GM19468 (cell line): ENCODE results near the gene LRRC18.

Experiments used
- ATAC-seq: cut with Tn5 transposase; IDR thresholded peaks from one replicate; pipeline ENCODE4 v1.9.1; 2021; ENCODE audit warnings: mild to moderate bottlenecking, moderate library complexity, moderate number of reproducible peaks; ENCODE audit not compliant: unreplicated experiment; ENCODE audit errors: extremely low read depth

Gene LRRC18

DNA sequence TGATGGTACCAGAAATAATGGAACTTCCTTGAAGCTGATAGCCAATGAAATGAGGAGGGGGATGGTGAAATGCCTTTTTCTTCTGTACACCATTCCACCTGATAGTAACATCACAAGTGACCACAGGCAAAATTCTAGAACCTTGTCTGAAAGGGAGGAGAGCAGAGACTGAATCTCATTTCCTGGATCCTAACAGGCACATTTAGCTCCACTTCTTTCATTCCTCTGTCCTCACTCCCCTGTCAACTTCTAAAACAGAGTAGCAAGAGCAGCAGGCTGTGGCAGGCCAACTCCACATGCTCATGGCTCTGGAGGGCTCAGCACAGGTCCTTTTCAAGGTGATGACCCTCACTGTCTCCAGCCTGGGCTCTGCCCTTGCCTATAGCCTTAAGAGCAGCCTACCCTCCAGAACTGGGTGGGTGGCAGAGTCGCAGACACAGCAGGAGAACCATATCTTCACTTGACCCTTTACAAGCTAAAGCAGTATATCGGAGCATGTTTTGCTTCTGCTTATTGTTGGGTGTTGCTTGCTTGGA, at the start of gene LRRC18:
Gene LRRC18 (minus strand): TSS at position 51 of the 536 bp plus-strand sequence. CDS start 25,685 bp downstream, outside the sequence.
- ATAC-seq, result no peak

DNA sequence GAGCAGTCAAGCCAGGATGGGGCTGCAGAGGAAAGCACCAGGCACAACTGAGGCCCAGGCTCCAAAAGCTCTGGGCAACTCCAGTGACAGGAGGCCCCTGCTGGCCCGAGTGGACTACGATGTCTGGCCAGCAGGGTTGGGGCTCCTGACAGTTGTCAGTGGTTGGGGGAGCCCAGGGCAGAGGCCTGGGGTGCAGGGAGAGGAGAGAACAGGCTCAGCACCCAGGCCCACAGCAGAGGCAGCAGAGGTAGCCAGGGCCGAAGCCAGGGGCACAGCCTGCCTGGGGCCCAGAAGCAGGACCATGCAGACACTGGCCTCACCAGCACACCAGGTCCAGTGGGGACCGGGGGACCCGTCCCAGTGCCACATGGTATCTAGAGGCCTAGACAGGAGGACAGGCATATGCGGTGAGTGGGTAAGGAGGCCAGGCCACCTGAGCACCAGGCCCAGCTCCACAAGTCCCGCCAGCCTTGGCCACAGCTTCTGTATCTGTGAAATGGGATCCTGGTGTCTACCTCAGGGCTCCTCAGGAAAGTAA, 46.0 kb upstream of the LRRC18 start:
- ATAC-seq, result no peak

DNA sequence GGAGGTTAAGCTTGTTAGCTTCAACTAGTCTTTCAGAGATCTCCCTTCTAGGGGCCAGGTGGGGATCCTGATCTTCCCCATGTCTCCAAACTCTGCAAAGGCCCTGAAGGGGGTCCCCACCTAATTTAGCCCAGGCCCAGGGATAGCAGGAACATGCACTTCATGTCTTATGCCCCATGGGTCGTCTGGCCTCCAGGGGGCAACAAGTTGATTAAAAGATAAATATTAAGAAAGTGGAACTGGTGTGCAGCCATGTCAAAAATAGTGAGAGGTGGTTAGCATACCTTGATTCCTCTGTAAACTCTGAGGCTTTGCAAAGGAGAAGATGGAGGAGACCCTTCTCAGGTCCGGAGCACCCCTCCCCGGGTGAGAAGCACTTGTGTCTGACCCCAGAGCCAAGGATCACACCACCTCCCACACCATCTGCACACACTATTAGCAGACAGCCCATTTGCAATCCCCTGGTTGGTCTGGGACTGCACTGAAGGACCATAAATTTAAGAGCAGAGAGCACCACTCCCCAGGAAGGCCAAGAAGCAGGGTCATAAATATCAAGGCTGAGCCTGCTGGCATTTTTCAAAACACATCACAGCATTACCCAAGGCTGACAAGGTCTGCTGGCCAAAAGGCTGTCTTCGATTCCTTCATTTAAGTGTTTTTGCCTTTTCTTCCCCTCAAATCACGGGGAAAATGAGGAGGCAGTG, 44.2 kb upstream of the LRRC18 start:
- ATAC-seq, result no peak

- no peak for ATAC-seq
Measured at GRCh38 chr10:48982584-48982983, 42.9 kb upstream of the LRRC18 start.

GRCh38 chr10:48981310-48981907, 41.8 kb upstream of the LRRC18 start:
- ATAC-seq, result no peak

DNA sequence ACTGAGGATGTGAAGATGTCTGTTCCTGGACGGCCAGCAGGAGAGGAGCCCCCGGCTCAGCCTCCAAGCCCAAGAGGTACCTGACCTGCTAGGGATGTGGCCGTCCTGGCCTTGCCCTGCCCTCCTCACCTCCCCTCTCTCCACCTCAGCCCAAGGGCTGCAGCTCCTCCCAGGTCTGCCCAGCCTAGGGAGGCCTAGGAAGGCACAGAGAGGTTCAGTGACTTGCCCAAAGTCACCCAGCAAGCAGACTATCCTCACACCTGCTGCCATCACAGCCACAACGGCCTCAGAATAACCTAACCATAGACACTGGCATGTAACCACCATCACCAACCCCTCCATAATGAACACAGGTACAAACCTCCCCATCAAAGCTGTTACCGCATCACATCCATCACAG, 38.7 kb upstream of the LRRC18 start:
- no peak for ATAC-seq

- no peak for ATAC-seq
Measured at GRCh38 chr10:48976196-48976595, 36.6 kb upstream of the LRRC18 start.

DNA sequence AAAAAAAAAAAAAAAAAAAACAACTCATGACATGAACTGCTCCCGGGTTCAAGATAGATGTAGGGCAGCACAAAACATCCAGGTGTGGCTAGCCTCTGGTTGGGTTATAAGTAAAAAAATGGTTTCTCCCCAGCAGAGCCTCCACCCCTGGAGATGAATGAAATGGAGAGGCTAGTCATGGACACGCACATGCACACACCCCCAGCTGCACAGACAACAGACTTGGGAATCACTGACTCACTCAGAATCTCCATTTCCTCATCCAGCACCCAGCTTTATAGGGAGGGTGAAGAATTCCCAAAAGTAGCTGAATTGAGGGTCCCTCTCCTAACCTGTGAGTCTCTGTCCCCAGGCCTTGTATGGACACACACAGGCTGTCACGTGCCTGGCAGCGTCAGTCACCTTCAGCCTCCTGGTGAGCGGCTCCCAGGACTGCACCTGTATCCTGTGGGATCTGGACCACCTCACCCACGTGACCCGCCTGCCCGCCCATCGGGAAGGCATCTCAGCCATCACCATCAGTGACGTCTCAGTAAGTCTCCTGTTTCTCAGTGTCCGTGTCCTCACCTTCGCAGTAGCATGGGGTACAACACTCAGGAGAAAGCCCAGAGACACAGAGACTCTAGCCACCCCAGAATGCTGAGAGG, 35.0 kb upstream of the LRRC18 start:
- ATAC-seq, result no peak

DNA sequence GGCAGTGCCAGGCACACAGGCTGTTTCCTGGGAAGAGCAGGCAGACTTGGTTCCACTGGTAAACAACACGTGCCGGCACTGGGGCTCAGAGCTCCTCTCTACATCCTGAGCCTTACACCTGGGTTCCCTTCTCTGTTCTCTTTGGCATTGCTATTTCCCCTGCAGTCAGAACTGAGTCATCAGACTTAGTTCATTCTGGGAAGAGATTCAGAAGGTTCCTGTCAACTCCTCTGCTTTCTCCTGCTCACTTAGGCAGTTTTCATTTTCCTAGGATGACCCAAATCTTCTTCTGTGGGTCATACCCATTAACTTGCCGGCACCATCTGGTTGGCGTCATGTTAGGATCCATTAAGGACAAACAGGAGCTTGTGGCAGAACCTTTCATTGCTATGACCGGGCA, 33.4 kb upstream of the LRRC18 start:
- no peak for ATAC-seq

DNA sequence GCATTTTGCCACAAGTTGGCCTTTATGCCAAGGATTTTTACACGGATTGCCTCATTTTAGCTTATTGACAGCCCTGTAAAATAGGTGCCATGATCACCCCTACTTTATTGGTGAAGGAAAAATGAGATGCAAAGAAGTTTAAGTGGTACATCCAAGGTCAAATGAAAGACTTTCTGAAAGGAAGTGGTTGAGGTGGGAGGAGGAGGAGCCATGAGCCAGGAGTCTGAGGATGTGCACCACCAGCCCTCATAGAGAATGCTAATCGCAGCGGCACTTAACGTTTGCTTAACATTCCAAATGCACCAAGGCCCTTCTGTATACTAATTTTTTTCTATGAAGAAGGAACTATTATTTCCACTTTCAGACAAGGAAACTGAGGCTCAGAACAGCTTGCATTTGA, 31.0 kb upstream of the LRRC18 start:
- ATAC-seq, result no peak

DNA sequence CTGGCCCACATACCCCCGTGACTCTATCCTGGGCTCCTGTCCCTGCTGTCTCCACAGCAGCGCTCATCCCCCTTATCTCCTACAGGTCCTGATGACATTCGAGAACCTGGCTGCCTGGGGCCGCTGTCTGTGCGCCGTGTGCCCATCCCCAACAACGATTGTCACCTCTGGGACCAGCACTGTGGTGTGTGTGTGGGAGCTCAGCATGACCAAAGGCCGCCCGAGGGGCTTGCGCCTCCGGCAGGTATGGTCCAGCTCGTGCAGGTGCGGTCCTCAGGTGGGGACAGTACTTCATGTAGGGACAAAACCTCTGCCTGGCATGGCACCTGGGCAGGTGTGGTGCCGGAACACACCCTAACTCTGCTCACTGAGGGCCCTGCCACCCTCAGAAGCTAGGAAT, 30.4 kb upstream of the LRRC18 start:
- ATAC-seq, result no peak

- no peak for ATAC-seq
Measured at GRCh38 chr10:48968036-48968435, 28.4 kb upstream of the LRRC18 start.

DNA sequence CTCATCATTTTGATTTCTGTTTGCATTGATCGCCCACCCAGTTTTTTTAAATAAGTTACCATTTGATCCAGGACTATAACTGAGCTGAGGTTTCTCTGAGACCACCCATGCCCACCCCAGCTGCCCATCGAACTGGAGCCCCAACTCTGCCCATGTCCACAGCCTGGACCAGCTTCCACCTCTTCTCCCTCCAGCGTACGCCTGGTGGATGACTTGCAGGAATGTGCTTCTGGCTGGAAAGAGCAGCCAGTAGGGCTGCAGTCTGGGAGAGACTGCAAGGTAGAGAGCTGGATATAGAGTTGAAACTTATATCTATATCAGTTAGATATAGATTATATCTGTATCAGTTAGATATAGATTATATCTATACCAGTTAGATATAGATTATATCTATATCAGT, 25.8 kb upstream of the LRRC18 start:
- no peak for ATAC-seq

DNA sequence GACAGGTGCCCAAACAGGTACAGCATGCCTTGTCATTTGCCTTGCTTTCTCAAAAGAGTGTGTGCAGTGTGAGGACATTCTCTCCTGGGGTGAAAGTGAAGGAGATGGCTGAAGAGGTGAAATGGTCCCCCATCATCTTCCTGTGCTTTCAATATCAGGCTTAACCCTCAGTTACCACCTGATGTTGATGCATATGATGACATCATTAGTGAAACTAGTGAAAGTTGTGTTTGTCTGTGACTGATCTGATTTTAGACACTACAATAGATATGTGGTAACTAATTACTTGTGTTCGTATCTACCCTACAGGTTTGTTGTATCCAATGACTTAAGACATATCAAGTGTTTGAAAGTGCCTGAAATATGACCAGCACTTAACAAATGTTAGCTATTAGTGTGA, 24.4 kb upstream of the LRRC18 start:
- no peak for ATAC-seq

DNA sequence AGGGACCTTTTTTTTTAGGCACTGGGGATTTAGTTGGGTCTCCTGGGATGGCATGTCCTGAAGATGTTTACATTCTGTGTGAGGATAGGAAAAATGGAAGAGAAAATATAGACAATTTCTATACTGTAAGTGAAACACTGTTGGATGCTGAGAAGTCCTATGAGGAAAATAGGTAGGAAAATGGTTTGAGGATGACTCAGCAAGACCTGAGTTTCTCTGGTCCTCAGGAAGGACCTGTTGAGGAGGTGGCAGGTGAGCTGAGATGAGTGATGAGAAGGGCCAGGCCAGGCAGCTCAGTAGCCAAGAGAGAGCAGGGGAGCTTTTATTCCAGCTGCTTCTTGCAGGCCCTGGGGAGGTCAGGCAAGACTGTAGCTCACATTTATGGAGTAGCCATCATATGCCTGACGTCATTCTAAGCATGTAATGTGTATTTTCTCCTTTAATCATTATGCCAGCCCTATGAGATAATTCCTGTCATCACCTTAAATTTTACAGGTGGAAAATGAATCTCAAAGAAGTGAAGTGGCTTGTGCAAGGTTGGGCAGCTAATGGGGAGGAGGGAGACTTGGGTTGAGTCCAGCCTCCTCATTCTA, 19.1 kb upstream of the LRRC18 start:
- no peak for ATAC-seq

- no peak for ATAC-seq
Measured at GRCh38 chr10:48957361-48958151, 17.9 kb upstream of the LRRC18 start.

- no peak for ATAC-seq
Measured at GRCh38 chr10:48951707-48952106, 12.1 kb upstream of the LRRC18 start.

GRCh38 chr10:48948470-48949037, 8.9 kb upstream of the LRRC18 start:
- no peak for ATAC-seq

DNA sequence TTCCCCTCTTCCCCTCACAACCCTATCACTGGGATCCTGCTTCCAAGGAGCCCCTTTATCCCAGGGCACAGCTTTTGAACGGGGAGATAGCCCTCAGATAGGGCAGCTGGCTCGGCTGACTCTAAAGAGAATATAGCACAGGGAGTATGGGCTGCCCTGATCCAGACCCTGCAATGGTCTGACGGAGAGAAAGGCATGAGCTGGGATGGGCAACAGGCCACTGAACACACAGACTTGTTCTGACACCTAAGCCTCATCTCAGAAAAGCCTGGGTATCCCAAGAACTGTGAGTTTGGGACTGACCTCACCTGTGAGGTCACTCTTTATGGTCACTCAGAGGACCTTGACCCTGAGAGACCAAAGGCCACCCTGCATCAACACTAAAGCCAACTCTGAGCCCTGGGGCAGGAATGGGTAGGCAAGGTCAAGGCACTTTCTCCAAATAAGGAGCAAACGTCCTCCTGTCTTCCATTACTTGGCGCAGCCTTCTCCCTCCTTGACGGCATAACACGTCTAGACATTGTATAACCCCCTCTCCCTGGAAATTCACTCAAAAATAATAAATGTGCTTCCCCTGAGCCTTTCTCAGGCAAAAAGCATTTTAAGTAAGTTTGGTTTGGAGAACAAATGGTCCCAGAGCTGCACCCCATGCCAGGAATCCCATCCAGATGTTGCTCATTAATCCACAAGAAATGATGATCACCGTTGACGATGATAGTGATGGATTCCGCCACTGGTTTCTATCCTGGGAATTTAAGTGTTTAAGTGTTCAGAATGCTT, 8.2 kb upstream of the LRRC18 start:
- no peak for ATAC-seq
